ENCODE data around the gene FGF8. TPM values are rescaled to one million over a fixed set of nuclear protein-coding genes. Genes with fewer than 3 reads are reported as not detected.

Gene FGF8
- total and polyA plus RNA-seq, 10 of the 15 experiments (the other 5 are each of a cell fraction or from before 2014, with no cell fraction given): 0.08 to 0.43 (median 0.17) TPM; not detected in 7

DNA sequence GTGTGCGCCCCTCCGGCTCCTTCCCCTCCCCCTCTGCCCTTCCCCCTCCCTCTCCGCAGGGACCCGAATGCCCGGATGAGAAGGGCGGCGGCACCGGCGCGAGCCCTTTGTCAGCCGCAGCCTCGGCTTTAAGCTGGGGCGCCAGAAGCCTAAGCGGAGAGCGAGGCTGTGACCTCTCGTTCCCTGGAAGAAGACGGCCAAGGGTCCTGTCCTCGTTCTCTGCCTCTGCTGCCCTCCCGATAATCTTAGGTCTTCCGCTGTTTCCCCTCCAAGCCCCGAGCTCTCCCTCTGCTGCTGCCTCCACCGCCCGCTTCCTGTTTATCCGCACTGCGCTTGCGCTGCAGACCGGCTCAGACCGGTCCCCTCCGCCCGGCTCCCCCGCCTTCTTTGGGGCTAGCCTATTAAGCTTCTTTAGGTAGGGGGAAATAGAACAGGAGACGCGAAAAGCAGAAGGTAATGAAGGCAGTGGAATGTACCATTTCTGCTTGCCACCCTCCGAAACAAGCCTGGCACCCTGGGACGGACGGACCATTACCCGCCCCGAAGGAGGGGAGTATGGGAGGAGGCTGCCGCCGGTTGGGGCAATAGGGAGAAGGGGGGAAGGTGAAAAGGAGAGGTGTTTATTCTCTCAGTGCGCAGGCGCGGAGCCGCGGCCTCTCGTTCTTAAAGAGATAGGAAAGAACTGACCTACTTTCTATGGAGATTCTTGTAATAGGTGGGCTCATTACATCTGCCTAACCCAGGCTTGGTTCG is 42.4 kb upstream of the FGF8 start, which contains the start of gene OGA (continued):
- TF ChIP-seq, protein P1, sequence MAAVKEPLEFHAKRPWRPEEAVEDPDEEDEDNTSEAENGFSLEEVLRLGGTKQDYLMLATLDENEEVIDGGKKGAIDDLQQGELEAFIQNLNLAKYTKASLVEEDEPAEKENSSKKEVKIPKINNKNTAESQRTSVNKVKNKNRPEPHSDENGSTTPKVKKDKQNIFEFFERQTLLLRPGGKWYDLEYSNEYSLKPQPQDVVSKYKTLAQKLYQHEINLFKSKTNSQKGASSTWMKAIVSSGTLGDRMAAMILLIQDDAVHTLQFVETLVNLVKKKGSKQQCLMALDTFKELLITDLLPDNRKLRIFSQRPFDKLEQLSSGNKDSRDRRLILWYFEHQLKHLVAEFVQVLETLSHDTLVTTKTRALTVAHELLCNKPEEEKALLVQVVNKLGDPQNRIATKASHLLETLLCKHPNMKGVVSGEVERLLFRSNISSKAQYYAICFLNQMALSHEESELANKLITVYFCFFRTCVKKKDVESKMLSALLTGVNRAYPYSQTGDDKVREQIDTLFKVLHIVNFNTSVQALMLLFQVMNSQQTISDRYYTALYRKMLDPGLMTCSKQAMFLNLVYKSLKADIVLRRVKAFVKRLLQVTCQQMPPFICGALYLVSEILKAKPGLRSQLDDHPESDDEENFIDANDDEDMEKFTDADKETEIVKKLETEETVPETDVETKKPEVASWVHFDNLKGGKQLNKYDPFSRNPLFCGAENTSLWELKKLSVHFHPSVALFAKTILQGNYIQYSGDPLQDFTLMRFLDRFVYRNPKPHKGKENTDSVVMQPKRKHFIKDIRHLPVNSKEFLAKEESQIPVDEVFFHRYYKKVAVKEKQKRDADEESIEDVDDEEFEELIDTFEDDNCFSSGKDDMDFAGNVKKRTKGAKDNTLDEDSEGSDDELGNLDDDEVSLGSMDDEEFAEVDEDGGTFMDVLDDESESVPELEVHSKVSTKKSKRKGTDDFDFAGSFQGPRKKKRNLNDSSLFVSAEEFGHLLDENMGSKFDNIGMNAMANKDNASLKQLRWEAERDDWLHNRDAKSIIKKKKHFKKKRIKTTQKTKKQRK (IDR thresholded peaks at IDR 0.05; ENCODE audit: low read depth, low read length): no peak
- TF ChIP-seq YBX1 (IDR thresholded peaks at IDR 0.05) (no peak), CREB1 (IDR thresholded peaks at IDR 0.05; ENCODE audit: low read depth) (peak; percentile 70), POLR2AphosphoS5 (IDR thresholded peaks at IDR 0.05; ENCODE audit: low read length) (peak; percentile 96), SIX5 (IDR thresholded peaks at IDR 0.05; ENCODE audit: low read depth, low read length, severe bottlenecking) (peak; percentile 61), EZH2 (IDR thresholded peaks at IDR 0.05; ENCODE audit: borderline replicate concordance, control insufficient read depth, low read depth, low read length) (no peak)
- TF ChIP-seq, protein P2, sequence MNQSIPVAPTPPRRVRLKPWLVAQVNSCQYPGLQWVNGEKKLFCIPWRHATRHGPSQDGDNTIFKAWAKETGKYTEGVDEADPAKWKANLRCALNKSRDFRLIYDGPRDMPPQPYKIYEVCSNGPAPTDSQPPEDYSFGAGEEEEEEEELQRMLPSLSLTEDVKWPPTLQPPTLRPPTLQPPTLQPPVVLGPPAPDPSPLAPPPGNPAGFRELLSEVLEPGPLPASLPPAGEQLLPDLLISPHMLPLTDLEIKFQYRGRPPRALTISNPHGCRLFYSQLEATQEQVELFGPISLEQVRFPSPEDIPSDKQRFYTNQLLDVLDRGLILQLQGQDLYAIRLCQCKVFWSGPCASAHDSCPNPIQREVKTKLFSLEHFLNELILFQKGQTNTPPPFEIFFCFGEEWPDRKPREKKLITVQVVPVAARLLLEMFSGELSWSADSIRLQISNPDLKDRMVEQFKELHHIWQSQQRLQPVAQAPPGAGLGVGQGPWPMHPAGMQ (IDR thresholded peaks at IDR 0.05; ENCODE audit: borderline replicate concordance): no peak
- TF ChIP-seq, protein P3, sequence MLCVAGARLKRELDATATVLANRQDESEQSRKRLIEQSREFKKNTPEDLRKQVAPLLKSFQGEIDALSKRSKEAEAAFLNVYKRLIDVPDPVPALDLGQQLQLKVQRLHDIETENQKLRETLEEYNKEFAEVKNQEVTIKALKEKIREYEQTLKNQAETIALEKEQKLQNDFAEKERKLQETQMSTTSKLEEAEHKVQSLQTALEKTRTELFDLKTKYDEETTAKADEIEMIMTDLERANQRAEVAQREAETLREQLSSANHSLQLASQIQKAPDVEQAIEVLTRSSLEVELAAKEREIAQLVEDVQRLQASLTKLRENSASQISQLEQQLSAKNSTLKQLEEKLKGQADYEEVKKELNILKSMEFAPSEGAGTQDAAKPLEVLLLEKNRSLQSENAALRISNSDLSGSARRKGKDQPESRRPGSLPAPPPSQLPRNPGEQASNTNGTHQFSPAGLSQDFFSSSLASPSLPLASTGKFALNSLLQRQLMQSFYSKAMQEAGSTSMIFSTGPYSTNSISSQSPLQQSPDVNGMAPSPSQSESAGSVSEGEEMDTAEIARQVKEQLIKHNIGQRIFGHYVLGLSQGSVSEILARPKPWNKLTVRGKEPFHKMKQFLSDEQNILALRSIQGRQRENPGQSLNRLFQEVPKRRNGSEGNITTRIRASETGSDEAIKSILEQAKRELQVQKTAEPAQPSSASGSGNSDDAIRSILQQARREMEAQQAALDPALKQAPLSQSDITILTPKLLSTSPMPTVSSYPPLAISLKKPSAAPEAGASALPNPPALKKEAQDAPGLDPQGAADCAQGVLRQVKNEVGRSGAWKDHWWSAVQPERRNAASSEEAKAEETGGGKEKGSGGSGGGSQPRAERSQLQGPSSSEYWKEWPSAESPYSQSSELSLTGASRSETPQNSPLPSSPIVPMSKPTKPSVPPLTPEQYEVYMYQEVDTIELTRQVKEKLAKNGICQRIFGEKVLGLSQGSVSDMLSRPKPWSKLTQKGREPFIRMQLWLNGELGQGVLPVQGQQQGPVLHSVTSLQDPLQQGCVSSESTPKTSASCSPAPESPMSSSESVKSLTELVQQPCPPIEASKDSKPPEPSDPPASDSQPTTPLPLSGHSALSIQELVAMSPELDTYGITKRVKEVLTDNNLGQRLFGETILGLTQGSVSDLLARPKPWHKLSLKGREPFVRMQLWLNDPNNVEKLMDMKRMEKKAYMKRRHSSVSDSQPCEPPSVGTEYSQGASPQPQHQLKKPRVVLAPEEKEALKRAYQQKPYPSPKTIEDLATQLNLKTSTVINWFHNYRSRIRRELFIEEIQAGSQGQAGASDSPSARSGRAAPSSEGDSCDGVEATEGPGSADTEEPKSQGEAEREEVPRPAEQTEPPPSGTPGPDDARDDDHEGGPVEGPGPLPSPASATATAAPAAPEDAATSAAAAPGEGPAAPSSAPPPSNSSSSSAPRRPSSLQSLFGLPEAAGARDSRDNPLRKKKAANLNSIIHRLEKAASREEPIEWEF (IDR thresholded peaks at IDR 0.05; ENCODE audit: insufficient replicate concordance, low read depth, low read length): no peak
- TF ChIP-seq, protein P4, sequence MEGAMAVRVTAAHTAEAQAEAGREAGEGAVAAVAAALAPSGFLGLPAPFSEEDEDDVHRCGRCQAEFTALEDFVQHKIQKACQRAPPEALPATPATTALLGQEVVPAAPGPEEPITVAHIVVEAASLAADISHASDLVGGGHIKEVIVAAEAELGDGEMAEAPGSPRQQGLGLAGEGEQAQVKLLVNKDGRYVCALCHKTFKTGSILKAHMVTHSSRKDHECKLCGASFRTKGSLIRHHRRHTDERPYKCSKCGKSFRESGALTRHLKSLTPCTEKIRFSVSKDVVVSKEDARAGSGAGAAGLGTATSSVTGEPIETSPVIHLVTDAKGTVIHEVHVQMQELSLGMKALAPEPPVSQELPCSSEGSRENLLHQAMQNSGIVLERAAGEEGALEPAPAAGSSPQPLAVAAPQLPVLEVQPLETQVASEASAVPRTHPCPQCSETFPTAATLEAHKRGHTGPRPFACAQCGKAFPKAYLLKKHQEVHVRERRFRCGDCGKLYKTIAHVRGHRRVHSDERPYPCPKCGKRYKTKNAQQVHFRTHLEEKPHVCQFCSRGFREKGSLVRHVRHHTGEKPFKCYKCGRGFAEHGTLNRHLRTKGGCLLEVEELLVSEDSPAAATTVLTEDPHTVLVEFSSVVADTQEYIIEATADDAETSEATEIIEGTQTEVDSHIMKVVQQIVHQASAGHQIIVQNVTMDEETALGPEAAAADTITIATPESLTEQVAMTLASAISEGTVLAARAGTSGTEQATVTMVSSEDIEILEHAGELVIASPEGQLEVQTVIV (IDR thresholded peaks at IDR 0.05; ENCODE audit: borderline replicate concordance, partially characterized antibody): peak; percentile 94
- TF ChIP-seq, protein P5, sequence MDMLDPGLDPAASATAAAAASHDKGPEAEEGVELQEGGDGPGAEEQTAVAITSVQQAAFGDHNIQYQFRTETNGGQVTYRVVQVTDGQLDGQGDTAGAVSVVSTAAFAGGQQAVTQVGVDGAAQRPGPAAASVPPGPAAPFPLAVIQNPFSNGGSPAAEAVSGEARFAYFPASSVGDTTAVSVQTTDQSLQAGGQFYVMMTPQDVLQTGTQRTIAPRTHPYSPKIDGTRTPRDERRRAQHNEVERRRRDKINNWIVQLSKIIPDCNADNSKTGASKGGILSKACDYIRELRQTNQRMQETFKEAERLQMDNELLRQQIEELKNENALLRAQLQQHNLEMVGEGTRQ (IDR thresholded peaks at IDR 0.05; ENCODE audit: borderline replicate concordance, low read depth, low read length): no peak
- TF ChIP-seq, protein P6, sequence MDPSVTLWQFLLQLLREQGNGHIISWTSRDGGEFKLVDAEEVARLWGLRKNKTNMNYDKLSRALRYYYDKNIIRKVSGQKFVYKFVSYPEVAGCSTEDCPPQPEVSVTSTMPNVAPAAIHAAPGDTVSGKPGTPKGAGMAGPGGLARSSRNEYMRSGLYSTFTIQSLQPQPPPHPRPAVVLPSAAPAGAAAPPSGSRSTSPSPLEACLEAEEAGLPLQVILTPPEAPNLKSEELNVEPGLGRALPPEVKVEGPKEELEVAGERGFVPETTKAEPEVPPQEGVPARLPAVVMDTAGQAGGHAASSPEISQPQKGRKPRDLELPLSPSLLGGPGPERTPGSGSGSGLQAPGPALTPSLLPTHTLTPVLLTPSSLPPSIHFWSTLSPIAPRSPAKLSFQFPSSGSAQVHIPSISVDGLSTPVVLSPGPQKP (IDR thresholded peaks at IDR 0.05; ENCODE audit: low read depth, low read length): peak; percentile 63; the same call in 1 of the 2 replicates
